CD4-positive, alpha-beta T cell treated with Interleukin-15 for 4 hours (primary cell): Measurements from ENCODE around the gene CPSF2.
"Not testable (repeated sequence)": the region's sequence is repeated elsewhere in the genome, so short reads cannot be mapped to it uniquely, and the experiment has no call there.

ENCODE experiments used
- DNase-seq: peaks from one replicate; pipeline ENCODE4 v3.0.0-alpha.2; 2020; ENCODE audit warnings: low spot score

The CPSF2 gene

GRCh38 chr14:92160619-92161018 is 38.9 kb downstream of the CPSF2 start:
- DNase-seq = no peak

- no peak for DNase-seq
Observed at GRCh38 chr14:92161521-92161920, 39.8 kb downstream of the CPSF2 start.

GRCh38 chr14:92164958-92165357 is 43.2 kb downstream of the CPSF2 start:
- DNase-seq = no peak

GRCh38 chr14:92173668-92174067 is 51.9 kb downstream of the CPSF2 start:
- DNase-seq = no peak

GRCh38 chr14:92175811-92176210 is 54.0 kb downstream of the CPSF2 start:
- DNase-seq = no peak

- no peak for DNase-seq
Observed at GRCh38 chr14:92176476-92176875, 54.7 kb downstream of the CPSF2 start.

GRCh38 chr14:92179178-92179577 is 57.4 kb downstream of the CPSF2 start:
- DNase-seq = not testable (repeated sequence)

GRCh38 chr14:92185559-92185958 is 63.8 kb downstream of the CPSF2 start:
- no peak for DNase-seq

GRCh38 chr14:92187616-92188015 is 65.8 kb downstream of the CPSF2 start:
- not testable (repeated sequence) for DNase-seq

- no peak for DNase-seq
Observed at GRCh38 chr14:92190768-92191167, 69.0 kb downstream of the CPSF2 start.

GRCh38 chr14:92198804-92199203 is 77.0 kb downstream of the CPSF2 start:
- no peak for DNase-seq

- DNase-seq = no peak
Observed at GRCh38 chr14:92199763-92200162, 78.0 kb downstream of the CPSF2 start.

- no peak for DNase-seq
Observed at GRCh38 chr14:92203116-92203515, 81.3 kb downstream of the CPSF2 start.

GRCh38 chr14:92204792-92205191 is 83.0 kb downstream of the CPSF2 start:
- DNase-seq = no peak

- DNase-seq = no peak
Observed at GRCh38 chr14:92207012-92207927, 85.5 kb downstream of the CPSF2 start.

GRCh38 chr14:92207928-92208265 is 86.1 kb downstream of the CPSF2 start:
- no peak for DNase-seq

- no peak for DNase-seq
Observed at GRCh38 chr14:92209141-92209540, 87.4 kb downstream of the CPSF2 start.

GRCh38 chr14:92213125-92213524 is 91.4 kb downstream of the CPSF2 start:
- not testable (repeated sequence) for DNase-seq

GRCh38 chr14:92215579-92215978 is 93.8 kb downstream of the CPSF2 start:
- DNase-seq = no peak

- DNase-seq = no peak
Observed at GRCh38 chr14:92217936-92218335, 96.2 kb downstream of the CPSF2 start.
